Skin of body (tissue), 2 donors: ENCODE measurements around the gene SRXN1. TPM values are rescaled to one million over a fixed set of nuclear protein-coding genes. Genes with fewer than 3 reads are reported as not detected.

Experiments
- DNase-seq: peaks from one replicate; lab custom pipeline; 2025; lab: John Stamatoyannopoulos, UW
- total RNA-seq: library from RNA; depleted of rRNA; stranded (reverse); fragments of >200 nt; gene quantifications from one replicate; pipeline ENCODE4 v1.2.3, GENCODE V29; 2014

The SRXN1 gene
- total RNA-seq, 1 donor from 2014 or later: 6.2 TPM

DNA sequence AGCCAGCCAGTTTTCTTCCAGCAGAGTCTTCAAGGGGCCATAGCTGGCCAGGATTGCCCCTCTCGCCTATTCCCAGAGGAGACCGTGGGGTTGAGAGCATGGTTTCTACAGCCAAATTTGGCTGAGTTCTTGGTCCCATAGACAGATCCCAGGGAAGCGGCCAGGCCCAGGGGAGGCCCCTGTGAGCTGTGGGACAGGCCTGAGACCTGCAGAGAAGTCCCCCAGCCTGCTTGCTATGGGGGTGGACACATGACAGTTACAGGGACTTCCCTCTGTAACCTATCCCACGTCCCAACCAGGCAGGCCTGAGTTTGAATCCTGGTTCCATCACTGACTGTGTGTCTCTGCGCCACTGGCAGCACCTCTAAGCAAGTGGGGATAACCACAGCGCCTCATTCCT, 45.5 kb downstream of the SRXN1 start:
- no peak for DNase-seq

DNA sequence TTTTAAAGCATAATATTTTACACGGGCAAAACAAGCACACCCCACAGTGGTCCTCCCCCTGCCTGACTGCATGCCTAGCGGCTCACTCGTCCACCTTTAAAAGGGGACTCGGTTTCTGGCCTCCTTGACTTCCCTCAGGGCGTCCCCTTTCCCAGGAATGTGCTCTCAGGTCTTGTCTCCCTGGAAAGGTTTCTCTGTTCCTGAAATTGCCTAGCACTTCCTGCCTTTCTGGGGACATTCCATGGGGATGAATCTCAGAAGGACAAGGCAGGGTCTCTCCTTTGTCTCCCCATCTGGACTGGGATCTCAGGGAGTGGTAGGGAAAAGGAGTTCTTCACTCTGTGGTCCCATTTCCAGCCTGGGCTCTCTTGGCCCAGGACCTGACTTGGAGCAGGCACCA, 47.8 kb downstream of the SRXN1 start:
- no peak for DNase-seq

DNA sequence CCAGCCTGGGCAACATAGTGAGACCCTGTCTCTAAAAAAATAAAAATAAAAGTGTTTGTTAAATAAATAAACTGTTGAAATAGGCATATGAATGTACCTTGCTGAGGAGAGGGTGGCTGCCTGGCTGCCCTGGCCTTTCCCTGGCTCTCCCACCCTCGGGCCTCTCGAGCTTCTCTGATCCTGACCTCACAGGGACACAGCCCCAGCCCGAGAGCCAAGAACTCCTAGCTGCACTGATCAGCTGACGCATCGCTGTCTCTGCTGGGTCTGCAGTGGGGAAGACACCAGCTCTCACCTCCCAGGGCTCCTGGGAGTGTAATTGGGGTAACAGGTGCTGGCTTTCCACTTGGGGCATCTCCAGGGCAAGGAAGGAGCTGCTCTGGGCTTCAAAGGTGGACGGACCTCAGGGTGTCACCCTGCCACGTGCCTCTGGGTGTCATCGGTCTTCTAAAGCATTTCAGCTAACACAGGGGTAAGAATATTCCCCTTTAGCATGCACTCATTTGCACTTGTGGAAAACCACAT, 49.8 kb downstream of the SRXN1 start:
- DNase-seq: no peak

DNA sequence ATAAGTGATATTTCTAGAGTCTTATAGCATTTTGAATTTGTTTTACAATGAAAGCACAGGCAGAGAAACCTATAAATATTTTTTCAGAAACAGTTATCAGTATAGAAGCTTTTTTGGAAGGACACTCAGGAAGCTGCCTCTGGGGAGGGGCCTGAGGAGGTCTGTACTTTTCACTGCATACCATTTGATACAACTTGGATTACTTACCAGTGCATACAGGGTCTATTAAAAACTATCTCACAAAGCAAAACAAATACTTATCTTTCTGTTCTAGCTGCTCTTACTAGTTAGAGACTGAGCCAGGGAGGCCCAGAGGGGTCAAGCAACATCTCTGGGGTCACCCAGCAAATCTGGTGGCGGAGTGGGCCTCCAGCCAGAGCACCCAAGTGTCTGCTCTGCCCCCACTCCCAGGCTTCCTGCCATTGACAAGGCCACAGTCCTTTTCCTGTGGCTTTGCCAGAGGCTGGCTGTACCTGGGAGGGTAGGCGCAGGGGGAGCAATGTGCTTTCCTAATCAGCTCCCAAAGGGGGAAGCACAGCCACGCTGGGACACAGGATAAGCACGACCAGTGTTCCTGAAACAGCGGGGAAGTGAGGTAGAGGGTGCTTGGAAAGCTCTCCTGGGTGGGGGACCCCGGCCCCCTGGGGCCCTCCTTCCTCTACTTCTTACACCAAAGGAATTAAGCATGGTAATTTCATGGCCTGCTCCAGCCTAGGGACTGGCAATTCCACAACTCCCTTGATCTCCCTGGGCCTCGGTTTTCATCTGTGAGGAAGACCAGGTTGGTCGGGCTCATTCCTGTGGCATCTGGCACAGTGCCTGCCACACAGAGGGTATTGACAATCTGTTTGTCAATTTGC, 50.7 kb downstream of the SRXN1 start:
- no peak for DNase-seq

DNA sequence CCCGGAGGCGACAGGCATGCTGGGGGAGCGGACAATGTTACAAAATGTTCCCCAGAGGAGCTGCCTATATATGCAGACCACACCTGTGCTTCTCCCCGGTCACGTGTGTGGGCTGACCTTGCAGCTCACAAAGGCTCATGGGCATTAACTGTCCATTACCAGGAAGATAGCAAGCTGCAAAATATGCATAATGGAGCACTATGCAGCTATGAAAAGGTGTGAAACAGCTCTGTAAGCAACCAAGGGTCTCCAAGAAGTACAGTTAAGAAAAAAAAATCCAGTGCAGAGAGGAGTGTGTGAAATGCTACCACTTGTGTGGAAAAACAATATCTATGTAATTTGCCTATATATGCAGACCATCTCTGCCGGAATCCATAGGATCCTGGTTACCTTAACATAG, 52.3 kb downstream of the SRXN1 start:
- DNase-seq: no peak

DNA sequence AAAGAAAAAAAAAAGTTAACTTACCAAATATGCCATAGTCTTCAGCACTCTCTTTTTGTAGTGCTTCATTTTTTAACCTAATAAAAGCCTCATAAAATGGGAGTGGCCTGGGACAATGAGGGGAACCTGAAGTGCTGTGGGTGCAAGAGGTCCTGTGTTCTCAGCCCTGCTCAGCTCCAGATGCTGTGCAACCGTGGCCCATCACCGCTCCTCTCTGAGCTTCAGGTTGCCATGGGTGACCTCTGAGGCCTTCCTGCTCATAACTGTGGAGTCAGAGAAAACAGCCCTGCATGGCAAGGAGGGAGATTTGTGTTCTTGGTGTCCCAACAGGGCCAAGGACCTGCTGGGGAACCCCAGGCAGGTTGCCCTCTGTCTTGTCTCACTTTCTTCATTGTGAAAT, 52.9 kb downstream of the SRXN1 start:
- no peak for DNase-seq

DNA sequence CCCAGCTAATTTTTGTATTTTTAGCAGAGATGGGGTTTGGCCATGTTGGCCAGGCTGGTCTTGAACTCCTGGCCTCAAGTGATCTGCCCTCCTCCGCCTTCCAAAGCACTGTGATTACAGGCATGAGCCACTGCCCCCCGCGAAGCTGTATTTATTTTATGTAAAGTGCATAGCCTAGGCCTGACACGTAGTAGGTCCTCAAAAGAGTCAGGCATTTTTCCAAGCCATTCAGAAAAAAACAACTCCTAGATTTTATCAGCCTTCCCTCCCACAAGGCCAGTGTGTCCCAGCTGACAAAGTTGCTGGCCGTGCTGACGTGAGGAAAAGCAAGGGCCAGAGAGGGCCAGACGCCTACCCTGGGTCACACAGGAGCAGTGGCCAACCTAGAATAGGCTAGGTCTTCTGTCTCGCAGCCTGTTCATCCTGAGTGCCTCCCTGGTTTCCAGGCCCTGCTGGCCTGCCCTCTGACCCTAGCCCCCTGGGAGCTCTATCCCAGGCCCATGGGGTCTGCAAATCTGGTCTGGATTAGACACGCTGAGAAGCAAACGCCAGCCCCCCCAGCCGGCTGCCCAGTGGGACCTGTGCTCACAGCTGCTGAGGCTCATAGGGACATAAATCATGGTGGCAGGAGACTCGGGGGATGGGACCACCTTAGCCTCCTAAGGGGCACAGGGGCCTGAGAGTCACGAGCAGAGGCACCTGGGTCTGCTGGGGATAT, 54.7 kb downstream of the SRXN1 start:
- DNase-seq: no peak

DNA sequence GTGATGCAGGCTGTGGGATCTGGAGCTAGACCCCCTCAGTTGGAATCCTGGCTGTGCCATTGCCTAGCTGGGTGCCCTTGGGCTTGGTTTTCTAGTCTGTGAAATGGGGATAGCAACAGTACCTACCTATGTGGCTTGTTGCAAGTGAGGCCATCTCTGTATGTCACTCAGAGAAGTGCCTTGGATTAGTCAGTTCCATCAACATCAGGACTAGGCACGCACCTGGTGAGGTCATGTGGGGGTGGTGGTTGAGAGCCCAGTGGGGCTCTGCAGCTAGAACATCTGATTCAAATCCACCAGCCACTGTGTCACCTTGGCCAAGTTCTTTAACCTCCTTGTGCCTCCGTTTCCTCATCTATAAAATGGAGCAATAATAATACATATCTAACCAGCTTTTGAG, 55.4 kb downstream of the SRXN1 start:
- no peak for DNase-seq

Other genes starting within 250 kb of the SRXN1 start
- 34.0 TPM for gene RBCK1, start 244.9 kb downstream of the SRXN1 start, total RNA-seq
- gene TBC1D20, start 190.7 kb downstream of the SRXN1 start, total RNA-seq: 22.9 TPM
- gene CSNK2A1, start 109.4 kb downstream of the SRXN1 start, total RNA-seq: 123 TPM
- gene TCF15, start 42.9 kb downstream of the SRXN1 start, total RNA-seq: 0.49 TPM
- not detected for gene SCRT2, start 22.6 kb upstream of the SRXN1 start, total RNA-seq
- 1.5 TPM for gene SLC52A3, start 115.3 kb upstream of the SRXN1 start, total RNA-seq
- 5.0 TPM for gene FAM110A, start 180.5 kb upstream of the SRXN1 start, total RNA-seq